DOHH2 (cell line): ENCODE results near the gene RPS16.

Experiments
- H3F3A ChIP-seq: fragments of 200-600 bp; sonication (generic), shearing (Covaris generic); 2 replicates; pipeline ENCODE4 v1.6.0; 2016; ENCODE audit warnings: antibody characterized with exemption, mild to moderate bottlenecking; ENCODE audit not compliant: control insufficient read depth, insufficient read depth
- H3K27ac ChIP-seq: fragments of 200-600 bp; sonication (generic); 2 replicates; pipeline ENCODE4 v1.5.1; 2014; ENCODE audit warnings: low read depth, mild to moderate bottlenecking, low read length, moderate library complexity
- H3K27me3 ChIP-seq: fragments of 200-600 bp; sonication (generic); 2 replicates; pipeline ENCODE4 v1.6.1; 2014; ENCODE audit warnings: mild to moderate bottlenecking, low read length, mixed read lengths; ENCODE audit not compliant: control insufficient read depth
- H3K36me3 ChIP-seq: fragments of 200-600 bp; sonication (generic); 2 replicates; pipeline ENCODE4 v1.6.1; 2014; ENCODE audit warnings: mild to moderate bottlenecking, low read length, moderate library complexity, mixed read lengths; ENCODE audit not compliant: control insufficient read depth
- H3K4me1 ChIP-seq: fragments of 200-600 bp; sonication (generic); 2 replicates; pipeline ENCODE4 v1.6.1; 2014; ENCODE audit warnings: mild to moderate bottlenecking, low read length, mixed read lengths; ENCODE audit not compliant: control insufficient read depth
- H3K4me2 ChIP-seq: fragments of 200-600 bp; sonication (generic); 2 replicates; pipeline ENCODE4 v1.6.0; 2014; ENCODE audit warnings: mild to moderate bottlenecking, low read length, moderate library complexity
- H3K4me3 ChIP-seq: fragments of 200-600 bp; sonication (generic); 2 replicates; pipeline ENCODE4 v1.5.1; 2014; ENCODE audit warnings: mild to moderate bottlenecking, low read length, mixed read lengths
- H3K79me2 ChIP-seq: fragments of 200-600 bp; sonication (generic); 2 replicates; pipeline ENCODE4 v1.6.1; 2014; ENCODE audit warnings: mild to moderate bottlenecking, low read length, mixed read lengths; ENCODE audit not compliant: control insufficient read depth
- H3K9me2 ChIP-seq: fragments of 200-600 bp; sonication (generic); replicated peaks from 2 replicates; pipeline ENCODE4 v1.6.1; 2014; ENCODE audit warnings: mild to moderate bottlenecking, low read length, mixed read lengths; ENCODE audit not compliant: control insufficient read depth
- H3K9me3 ChIP-seq: fragments of 200-600 bp; sonication (generic); 2 replicates; pipeline ENCODE4 v1.6.1; 2014; ENCODE audit warnings: antibody characterized with exemption, low read length, mixed read lengths; ENCODE audit not compliant: control insufficient read depth, insufficient read depth
- H4K20me1 ChIP-seq: fragments of 200-600 bp; sonication (generic); 2 replicates; pipeline ENCODE4 v1.6.0; 2014; ENCODE audit warnings: low read depth, mild to moderate bottlenecking, antibody characterized with exemption, low read length, moderate library complexity; ENCODE audit not compliant: control insufficient read depth, insufficient read depth
- EZH2phosphoT487 ChIP-seq: fragments of 200-600 bp; sonication (generic); IDR thresholded peaks from 2 replicates; pipeline ENCODE4 v1.6.1; 2017; ENCODE audit warnings: borderline replicate concordance, mild to moderate bottlenecking, antibody characterized with exemption, low read length, moderate library complexity, mixed read lengths
- TF ChIP-seq, protein P1 (sequence below): fragments of 200-600 bp; sonication (generic); IDR thresholded peaks from one replicate; pipeline ENCODE4 v1.5.1; 2014; ENCODE audit warnings: antibody characterized with exemption, mild to moderate bottlenecking, low read depth, low read length; ENCODE audit not compliant: poor library complexity, severe bottlenecking

The RPS16 gene

DNA sequence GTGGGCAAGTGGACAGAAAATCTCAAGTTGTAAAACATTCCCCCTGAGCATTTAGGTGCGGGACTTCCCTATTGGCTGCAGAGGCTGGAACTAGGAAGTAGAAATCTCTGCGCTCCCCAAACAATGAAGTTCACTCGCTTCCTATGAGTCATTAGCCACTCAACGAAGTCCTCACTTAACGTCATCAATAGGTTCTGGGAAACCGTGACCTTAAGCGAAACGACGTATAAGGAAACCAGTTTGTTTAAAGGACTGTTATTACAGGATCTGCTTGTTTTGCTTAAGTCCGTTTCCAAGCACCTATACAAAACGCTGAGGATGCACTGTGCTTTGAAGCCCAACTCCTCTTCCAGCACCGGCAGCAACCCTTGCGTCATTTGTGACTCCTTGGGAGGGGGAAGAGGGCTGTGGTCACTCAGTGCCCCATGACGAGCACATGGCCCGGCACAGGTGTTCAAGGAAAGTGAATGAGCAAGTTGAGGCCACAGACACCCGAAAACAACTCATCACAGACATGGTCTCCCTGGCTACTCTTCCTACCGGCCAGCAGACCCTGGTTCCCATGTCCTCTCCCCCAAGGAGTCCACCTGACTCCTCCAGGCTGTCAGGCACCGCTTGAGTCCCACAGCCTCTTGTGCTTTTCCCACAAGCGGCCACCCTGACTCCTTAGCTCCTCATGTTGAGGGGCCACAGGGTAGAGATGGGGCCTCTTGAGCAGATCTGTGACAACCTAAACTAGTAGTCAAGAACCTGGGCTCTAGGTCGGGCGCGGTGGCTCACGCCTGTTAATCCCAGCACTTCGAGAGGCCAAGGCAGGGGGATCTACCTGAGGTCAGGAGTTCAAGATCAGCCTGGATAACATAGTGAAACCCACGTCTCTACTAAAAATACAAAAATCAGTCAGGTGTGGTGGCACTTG, 4.8 kb downstream of the RPS16 start:
- Histone ChIP-seq H3K9me3 (no peaks in the 10 kb centered on the region), H3K79me2 (peaks cover 30% of the 10 kb centered on the region), H3F3A (peaks cover 55% of the 10 kb centered on the region), H4K20me1 (peaks cover 15% of the 10 kb centered on the region), H3K4me2 (peak overlapping the region; percentile 14; the same call in 1 of the 2 replicates), H3K4me3 (no peak overlapping the region), H3K9me2 (no peaks in the 10 kb centered on the region), H3K27me3 (no peaks in the 10 kb centered on the region), H3K27ac (peak overlapping the region; percentile 31), H3K36me3 (peaks cover 43% of the 10 kb centered on the region), H3K4me1 (peaks cover 37% of the 10 kb centered on the region)
- TF ChIP-seq, protein P1, sequence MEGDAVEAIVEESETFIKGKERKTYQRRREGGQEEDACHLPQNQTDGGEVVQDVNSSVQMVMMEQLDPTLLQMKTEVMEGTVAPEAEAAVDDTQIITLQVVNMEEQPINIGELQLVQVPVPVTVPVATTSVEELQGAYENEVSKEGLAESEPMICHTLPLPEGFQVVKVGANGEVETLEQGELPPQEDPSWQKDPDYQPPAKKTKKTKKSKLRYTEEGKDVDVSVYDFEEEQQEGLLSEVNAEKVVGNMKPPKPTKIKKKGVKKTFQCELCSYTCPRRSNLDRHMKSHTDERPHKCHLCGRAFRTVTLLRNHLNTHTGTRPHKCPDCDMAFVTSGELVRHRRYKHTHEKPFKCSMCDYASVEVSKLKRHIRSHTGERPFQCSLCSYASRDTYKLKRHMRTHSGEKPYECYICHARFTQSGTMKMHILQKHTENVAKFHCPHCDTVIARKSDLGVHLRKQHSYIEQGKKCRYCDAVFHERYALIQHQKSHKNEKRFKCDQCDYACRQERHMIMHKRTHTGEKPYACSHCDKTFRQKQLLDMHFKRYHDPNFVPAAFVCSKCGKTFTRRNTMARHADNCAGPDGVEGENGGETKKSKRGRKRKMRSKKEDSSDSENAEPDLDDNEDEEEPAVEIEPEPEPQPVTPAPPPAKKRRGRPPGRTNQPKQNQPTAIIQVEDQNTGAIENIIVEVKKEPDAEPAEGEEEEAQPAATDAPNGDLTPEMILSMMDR, result no peak
- no peak for TF ChIP-seq EZH2phosphoT487

DNA sequence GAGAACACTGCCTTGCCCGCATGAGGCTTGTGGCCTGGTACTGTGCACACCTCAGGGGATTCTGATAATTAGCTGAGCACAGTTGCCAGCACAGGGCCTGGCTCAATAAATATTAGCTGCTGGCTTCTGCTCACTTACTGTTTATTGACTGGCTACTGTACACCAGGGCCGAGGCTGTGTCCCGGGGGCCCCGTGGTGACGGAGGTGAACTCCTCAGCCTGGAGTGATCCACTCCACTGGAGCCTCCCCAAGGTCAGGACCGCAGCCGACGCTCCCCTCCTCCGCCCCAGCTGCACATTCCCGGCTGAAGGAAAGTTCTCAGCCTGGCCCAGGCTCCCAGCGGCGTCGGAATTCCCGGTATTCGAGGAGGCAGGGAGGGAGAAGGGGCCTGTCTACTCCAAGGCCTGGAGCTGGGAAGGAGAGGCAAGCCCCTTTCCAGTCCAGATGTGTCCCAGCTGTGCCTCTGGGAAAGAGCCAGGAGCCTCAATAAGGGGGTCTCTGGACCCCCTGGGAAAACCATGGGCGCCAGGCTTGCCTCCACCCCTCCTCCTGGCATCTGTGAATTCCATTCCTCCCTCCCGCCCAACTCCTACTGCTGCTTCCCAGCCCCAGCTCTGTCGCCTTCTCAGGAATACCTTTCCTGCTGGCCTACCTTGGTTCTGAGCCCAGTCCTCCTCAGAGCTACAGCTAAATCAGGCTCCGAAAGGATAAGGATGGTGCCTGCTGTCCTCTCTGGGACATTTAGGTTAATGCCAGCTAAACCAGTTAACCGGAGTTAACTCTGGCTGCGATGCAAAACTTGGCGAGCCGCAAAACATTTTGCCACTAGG, 7.3 kb downstream of the RPS16 start:
- Histone ChIP-seq H3K4me2 (no peak overlapping the region), H3K9me2 (no peaks in the 10 kb centered on the region), H3K4me1 (peaks cover 23% of the 10 kb centered on the region), H4K20me1 (peaks cover 2% of the 10 kb centered on the region; the same call in 1 of the 2 replicates), H3K27ac (no peak overlapping the region), H3K79me2 (peaks cover 7% of the 10 kb centered on the region), H3K4me3 (no peak overlapping the region), H3K27me3 (no peaks in the 10 kb centered on the region), H3K36me3 (peaks cover 21% of the 10 kb centered on the region), H3F3A (peaks cover 36% of the 10 kb centered on the region), H3K9me3 (no peaks in the 10 kb centered on the region)
- no peak for TF ChIP-seq EZH2phosphoT487
- TF ChIP-seq, protein P1, result no peak

DNA sequence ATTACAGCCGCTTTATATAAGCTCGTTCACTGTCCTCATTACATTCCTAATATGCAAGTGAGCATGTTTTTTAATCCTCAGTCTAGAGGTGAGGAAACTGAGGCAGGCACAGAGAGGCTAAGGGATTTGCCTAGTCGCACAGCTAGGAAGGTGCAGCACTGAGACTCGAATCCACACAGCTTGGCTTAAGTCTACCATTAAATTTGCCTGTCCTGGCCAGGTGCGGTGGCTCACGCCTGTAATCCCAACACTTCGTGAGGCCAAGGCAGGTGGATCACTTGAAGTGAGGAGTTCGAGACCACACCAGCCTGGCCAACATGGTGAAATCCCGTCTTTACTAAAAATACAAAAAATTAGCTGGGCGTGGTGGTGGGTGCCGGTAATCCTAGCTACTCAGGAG, 8.0 kb downstream of the RPS16 start:
- peaks cover 15% of the 10 kb centered on the region for H3K4me1 ChIP-seq
- no peaks in the 10 kb centered on the region; the same call in 1 of the 2 replicates for H3K79me2 ChIP-seq
- H4K20me1 ChIP-seq, result no peaks in the 10 kb centered on the region
- TF ChIP-seq, protein P1, result no peak
- no peak for TF ChIP-seq EZH2phosphoT487
- H3K27ac ChIP-seq, result no peak overlapping the region
- no peaks in the 10 kb centered on the region for H3K27me3 ChIP-seq
- H3K36me3 ChIP-seq, result peaks cover 16% of the 10 kb centered on the region
- H3F3A ChIP-seq, result peaks cover 28% of the 10 kb centered on the region
- no peak overlapping the region for H3K4me3 ChIP-seq
- no peaks in the 10 kb centered on the region for H3K9me2 ChIP-seq
- H3K4me2 ChIP-seq, result no peak overlapping the region
- no peaks in the 10 kb centered on the region for H3K9me3 ChIP-seq
